NK-92 (cell line): ENCODE data around the gene OR5AK2.
"Not testable (repeated sequence)": the region's sequence is repeated elsewhere in the genome, so short reads cannot be mapped to it uniquely, and the experiment has no call there.

Experiments
- DNase-seq: peaks from one replicate; lab custom pipeline; 2025; ENCODE audit not compliant: unreplicated experiment; lab: John Stamatoyannopoulos, UW

OR5AK2 gene

GRCh38 chr11:56988614-56989013 lies at the start of gene OR5AK2:
Gene OR5AK2 (plus strand): TSS chr11:56988914. CDS start chr11:56988914, 0 bp downstream.
- DNase-seq = no peak

GRCh38 chr11:56945526-56945925 lies 43.2 kb upstream of the OR5AK2 start:
- DNase-seq = not testable (repeated sequence)

GRCh38 chr11:56948991-56949515 lies 39.7 kb upstream of the OR5AK2 start:
- no peak for DNase-seq

- DNase-seq = no peak
Observed at GRCh38 chr11:56950510-56950909, 38.2 kb upstream of the OR5AK2 start.

GRCh38 chr11:56953907-56954306 lies 34.8 kb upstream of the OR5AK2 start:
- DNase-seq = not testable (repeated sequence)

- no peak for DNase-seq
Observed at GRCh38 chr11:56961609-56962008, 27.1 kb upstream of the OR5AK2 start.

- no peak for DNase-seq
Observed at GRCh38 chr11:56967726-56968125, 21.0 kb upstream of the OR5AK2 start.

- DNase-seq = no peak
Observed at GRCh38 chr11:56968524-56968923, 20.2 kb upstream of the OR5AK2 start.

GRCh38 chr11:56977314-56977713 lies 11.4 kb upstream of the OR5AK2 start:
- no peak for DNase-seq

- DNase-seq = no peak
Observed at GRCh38 chr11:56990702-56991101, 2.0 kb downstream of the OR5AK2 start.

- no peak for DNase-seq
Observed at GRCh38 chr11:56994532-56994931, 5.8 kb downstream of the OR5AK2 start.

- no peak for DNase-seq
Observed at GRCh38 chr11:57001674-57002401, 13.1 kb downstream of the OR5AK2 start.

GRCh38 chr11:57008373-57008772 lies 19.7 kb downstream of the OR5AK2 start:
- DNase-seq = no peak

- DNase-seq = no peak
Observed at GRCh38 chr11:57015679-57016078, 27.0 kb downstream of the OR5AK2 start.

- no peak for DNase-seq
Observed at GRCh38 chr11:57031556-57031955, 42.8 kb downstream of the OR5AK2 start.
